IMR-90 (cell line): ENCODE data around the gene NEUROD6.

Experiments
- BHLHE40 ChIP-seq: fragments of 150-350 bp; IDR thresholded peaks from 2 replicates; pipeline ENCODE4 v1.6.1; 2016; ENCODE audit warnings: mild to moderate bottlenecking, low read depth, low read length
- CEBPB ChIP-seq: IDR thresholded peaks from 2 replicates; pipeline ENCODE4 v1.6.1; 2012; ENCODE audit warnings: low read depth, low read length, improper control_type of control experiment
- CHD1 ChIP-seq: IDR thresholded peaks from 2 replicates; pipeline ENCODE4 v1.6.1; 2012; ENCODE audit warnings: low read depth, low read length, improper control_type of control experiment
- FOS ChIP-seq: fragments of 150-350 bp; IDR thresholded peaks from 2 replicates; pipeline ENCODE4 v1.6.1; 2016; ENCODE audit warnings: low read depth, low read length
- MAFK ChIP-seq: IDR thresholded peaks from 2 replicates; pipeline ENCODE4 v1.6.1; 2012; ENCODE audit warnings: low read depth, low read length, improper control_type of control experiment
- MAZ ChIP-seq: IDR thresholded peaks from 2 replicates; pipeline ENCODE4 v1.6.1; 2012; ENCODE audit warnings: low read depth, mild to moderate bottlenecking, low read length, improper control_type of control experiment, moderate library complexity, borderline replicate concordance
- MXI1 ChIP-seq: IDR thresholded peaks from 2 replicates; pipeline ENCODE4 v1.6.1; 2012; ENCODE audit warnings: low read depth, mild to moderate bottlenecking, low read length, moderate library complexity, borderline replicate concordance
- POLR2A ChIP-seq: IDR thresholded peaks from 2 replicates; pipeline ENCODE4 v1.6.1; 2012; ENCODE audit warnings: mild to moderate bottlenecking, low read depth, low read length
- RAD21 ChIP-seq: IDR thresholded peaks from 2 replicates; pipeline ENCODE4 v1.6.1; 2012; ENCODE audit warnings: low read length, improper control_type of control experiment
- RFX5 ChIP-seq: IDR thresholded peaks from 2 replicates; pipeline ENCODE4 v1.8.0; 2012; ENCODE audit warnings: low read depth, mild to moderate bottlenecking, low read length, moderate library complexity
- SMC3 ChIP-seq: fragments of 150-350 bp; IDR thresholded peaks from 2 replicates; pipeline ENCODE4 v1.6.1; 2016; ENCODE audit warnings: low read depth, mild to moderate bottlenecking, antibody characterized with exemption, low read length, moderate library complexity
- TF ChIP-seq, protein P1 (sequence below): conservative IDR thresholded peaks from 2 replicates; pipeline ENCODE4 v1.5.1; 2012; ENCODE audit warnings: mild to moderate bottlenecking, low read depth, low read length, improper control_type of control experiment
- TF ChIP-seq, protein P2 (sequence below): fragments of 150-350 bp; IDR thresholded peaks from 2 replicates; pipeline ENCODE4 v1.6.1; 2017; ENCODE audit warnings: mild to moderate bottlenecking, antibody characterized with exemption, low read length, low read depth
- TF ChIP-seq, protein P3 (sequence below): fragments of 150-350 bp; IDR thresholded peaks from 2 replicates; pipeline ENCODE4 v1.6.1; 2016; ENCODE audit warnings: low read depth, mild to moderate bottlenecking, low read length, moderate library complexity, borderline replicate concordance

DNA sequence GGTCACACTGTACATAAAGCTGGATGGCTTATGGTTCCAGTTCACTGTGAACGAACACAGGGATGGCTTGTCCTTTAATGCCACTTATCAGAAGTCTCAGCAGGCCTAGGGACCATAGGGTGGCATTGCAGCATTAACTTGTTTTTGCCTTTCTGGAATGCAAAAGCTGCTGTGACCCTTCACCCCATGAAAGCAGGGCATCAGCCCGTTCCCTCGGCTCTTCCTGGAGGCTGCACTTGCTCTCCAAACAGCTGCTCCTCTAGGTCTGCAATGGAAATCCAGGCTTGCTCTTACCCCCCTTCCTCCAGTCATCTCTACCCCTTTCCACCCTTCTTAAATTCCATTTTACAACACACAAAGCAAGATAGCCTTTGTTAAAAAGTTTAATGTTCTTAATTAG is 17.9 kb upstream of the NEUROD6 start:
- TF ChIP-seq, protein P1, sequence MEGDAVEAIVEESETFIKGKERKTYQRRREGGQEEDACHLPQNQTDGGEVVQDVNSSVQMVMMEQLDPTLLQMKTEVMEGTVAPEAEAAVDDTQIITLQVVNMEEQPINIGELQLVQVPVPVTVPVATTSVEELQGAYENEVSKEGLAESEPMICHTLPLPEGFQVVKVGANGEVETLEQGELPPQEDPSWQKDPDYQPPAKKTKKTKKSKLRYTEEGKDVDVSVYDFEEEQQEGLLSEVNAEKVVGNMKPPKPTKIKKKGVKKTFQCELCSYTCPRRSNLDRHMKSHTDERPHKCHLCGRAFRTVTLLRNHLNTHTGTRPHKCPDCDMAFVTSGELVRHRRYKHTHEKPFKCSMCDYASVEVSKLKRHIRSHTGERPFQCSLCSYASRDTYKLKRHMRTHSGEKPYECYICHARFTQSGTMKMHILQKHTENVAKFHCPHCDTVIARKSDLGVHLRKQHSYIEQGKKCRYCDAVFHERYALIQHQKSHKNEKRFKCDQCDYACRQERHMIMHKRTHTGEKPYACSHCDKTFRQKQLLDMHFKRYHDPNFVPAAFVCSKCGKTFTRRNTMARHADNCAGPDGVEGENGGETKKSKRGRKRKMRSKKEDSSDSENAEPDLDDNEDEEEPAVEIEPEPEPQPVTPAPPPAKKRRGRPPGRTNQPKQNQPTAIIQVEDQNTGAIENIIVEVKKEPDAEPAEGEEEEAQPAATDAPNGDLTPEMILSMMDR: no peak
- TF ChIP-seq POLR2A (no peak), RAD21 (no peak), CEBPB (no peak), MXI1 (no peak), CHD1 (no peak), MAZ (no peak), SMC3 (no peak), BHLHE40 (no peak), MAFK (no peak), FOS (no peak), RFX5 (no peak)
- TF ChIP-seq, protein P2, sequence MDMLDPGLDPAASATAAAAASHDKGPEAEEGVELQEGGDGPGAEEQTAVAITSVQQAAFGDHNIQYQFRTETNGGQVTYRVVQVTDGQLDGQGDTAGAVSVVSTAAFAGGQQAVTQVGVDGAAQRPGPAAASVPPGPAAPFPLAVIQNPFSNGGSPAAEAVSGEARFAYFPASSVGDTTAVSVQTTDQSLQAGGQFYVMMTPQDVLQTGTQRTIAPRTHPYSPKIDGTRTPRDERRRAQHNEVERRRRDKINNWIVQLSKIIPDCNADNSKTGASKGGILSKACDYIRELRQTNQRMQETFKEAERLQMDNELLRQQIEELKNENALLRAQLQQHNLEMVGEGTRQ: no peak
- TF ChIP-seq, protein P3, sequence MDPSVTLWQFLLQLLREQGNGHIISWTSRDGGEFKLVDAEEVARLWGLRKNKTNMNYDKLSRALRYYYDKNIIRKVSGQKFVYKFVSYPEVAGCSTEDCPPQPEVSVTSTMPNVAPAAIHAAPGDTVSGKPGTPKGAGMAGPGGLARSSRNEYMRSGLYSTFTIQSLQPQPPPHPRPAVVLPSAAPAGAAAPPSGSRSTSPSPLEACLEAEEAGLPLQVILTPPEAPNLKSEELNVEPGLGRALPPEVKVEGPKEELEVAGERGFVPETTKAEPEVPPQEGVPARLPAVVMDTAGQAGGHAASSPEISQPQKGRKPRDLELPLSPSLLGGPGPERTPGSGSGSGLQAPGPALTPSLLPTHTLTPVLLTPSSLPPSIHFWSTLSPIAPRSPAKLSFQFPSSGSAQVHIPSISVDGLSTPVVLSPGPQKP: no peak
